CD4-positive, alpha-beta T cell (primary cell): ENCODE data around the gene SEMA3E. TPM values are rescaled to one million over a fixed set of nuclear protein-coding genes. Genes with fewer than 3 reads are reported as not detected.

Source experiments
- ATAC-seq: fragments of 200-7000 bp; cut with Tn5 transposase; one replicate; pipeline ENCODE4 v1.10.0; 2022; ENCODE audit warnings: mild to moderate bottlenecking; ENCODE audit not compliant: poor library complexity
- CTCF ChIA-PET: fragments of 350-600 bp; sonication (Branson Sonifier 250); formaldehyde crosslinking; loops from one replicate; lab custom pipeline; 2021; ENCODE audit warnings: antibody characterized with exemption, inconsistent platforms; lab: Charles Lee
- POLR2A ChIA-PET: fragments of 350-600 bp; sonication (Branson Sonifier 250); formaldehyde crosslinking; loops from one replicate; lab custom pipeline; 2021; ENCODE audit warnings: antibody characterized with exemption, inconsistent platforms; lab: Charles Lee
- DNase-seq, 14 experiments: peaks; one replicate each; pipeline ENCODE4 v3.0.0-alpha.2; 2013 to 2020; ENCODE audit warnings: mixed read lengths in 2 of 14
- H3K27ac ChIP-seq, 2 donors: one replicate each; pipeline versions ENCODE4 v1.5.1 to v1.7.0; 2013; ENCODE audit warnings: low read length in 2 of 2, low read depth in 1 of 2, mild to moderate bottlenecking in 1 of 2
- H3K27me3 ChIP-seq, 2 experiments: 1 replicate in 1 of 2; 2 replicates in 1 of 2; pipeline versions ENCODE4 v1.6.1 to v1.7.0; 2013; ENCODE audit warnings: low read length in 2 of 2, control low read depth in 1 of 2, mild to moderate bottlenecking in 1 of 2, moderate library complexity in 1 of 2; ENCODE audit not compliant: insufficient read depth in 2 of 2, control insufficient read depth in 1 of 2
- H3K36me3 ChIP-seq: one replicate; pipeline ENCODE4 v1.6.1; 2013; ENCODE audit warnings: low read length, control low read depth; ENCODE audit not compliant: insufficient read depth
- H3K4me1 ChIP-seq: one replicate; pipeline ENCODE4 v1.6.1; 2013; ENCODE audit warnings: low read length, control low read depth; ENCODE audit not compliant: insufficient read depth
- H3K4me3 ChIP-seq: one replicate; pipeline ENCODE4 v1.5.1; 2013; ENCODE audit warnings: mild to moderate bottlenecking, low read length, moderate library complexity
- H3K9me3 ChIP-seq, 2 experiments: 1 replicate in 1 of 2; 2 replicates in 1 of 2; pipeline versions ENCODE4 v1.6.1 to v1.7.0; 2013; ENCODE audit warnings: low read length in 2 of 2, mild to moderate bottlenecking in 2 of 2, control low read depth in 1 of 2, moderate library complexity in 1 of 2; ENCODE audit not compliant: control insufficient read depth in 1 of 2, insufficient read depth in 1 of 2
- H3K27ac Mint-ChIP-seq: one replicate; pipeline ENCODE4 v1.8.0; 2020; ENCODE audit warnings: mixed read lengths
- H3K27me3 Mint-ChIP-seq: one replicate; pipeline ENCODE4 v1.8.0; 2021; ENCODE audit warnings: mixed read lengths
- H3K36me3 Mint-ChIP-seq: one replicate; pipeline ENCODE4 v1.8.0; 2021; ENCODE audit warnings: low read depth, mixed read lengths
- H3K4me1 Mint-ChIP-seq: one replicate; pipeline ENCODE4 v1.8.0; 2021; ENCODE audit warnings: low read depth, mixed read lengths
- H3K4me3 Mint-ChIP-seq: one replicate; pipeline ENCODE4 v1.8.0; 2020; ENCODE audit warnings: mild to moderate bottlenecking, mixed read lengths
- H3K9me3 Mint-ChIP-seq: one replicate; pipeline ENCODE4 v1.8.0; 2020; ENCODE audit warnings: mixed read lengths
- CTCF ChIP-seq: fragments of 200-600 bp; IDR thresholded peaks from one replicate; pipeline ENCODE4 v1.8.0; 2022; ENCODE audit warnings: antibody characterized with exemption, mild to moderate bottlenecking
- intact Hi-C, 2 experiments: fragments of 100-400 bp; cut with DNase I in 1 of 2; cut with micrococcal nuclease in 1 of 2; formaldehyde crosslinking; loops; one replicate each; pipeline versions ENCODE4 v1.15.1 to v1.9.0; 2023 to 2025; cut with DNase I, micrococcal nuclease
- total RNA-seq, 174 experiments: library from RNA in 2 of 174; stranded (reverse) in 2 of 174; gene quantifications; one replicate each; pipeline ENCODE4 v1.2.3 and lab custom pipeline; 2021 to 2026

SEMA3E gene
- total RNA-seq, 2 experiments from 2014 or later = not detected

- H3K4me1 ChIP-seq = no peaks in the 10 kb centered on the region
- no peak for ATAC-seq
- CTCF ChIA-PET = no interaction called here
Measured at GRCh38 chr7:83347945-83348444, 300.9 kb downstream of the SEMA3E start.

DNA sequence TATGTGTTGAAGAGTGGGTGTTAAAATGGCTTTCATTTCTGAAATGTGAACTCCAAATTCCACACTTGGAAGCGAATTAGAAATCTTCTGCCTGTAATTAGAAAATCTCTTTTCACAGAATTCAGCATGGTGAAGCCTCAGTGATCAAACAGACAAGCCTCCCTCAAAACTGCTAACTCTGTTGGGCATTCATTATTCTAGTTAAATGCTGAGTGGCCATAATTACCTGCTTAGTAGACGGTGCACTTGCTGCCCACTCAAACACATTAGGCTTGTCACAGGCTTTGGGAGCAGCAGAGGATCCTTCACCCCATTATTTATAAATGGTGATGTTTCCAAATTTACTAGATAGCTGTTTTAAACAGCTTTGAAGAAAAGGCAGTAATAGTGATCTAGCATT, 309.0 kb downstream of the SEMA3E start:
- Histone ChIP-seq H3K4me3 (no peak overlapping the region), H3K9me3 (peaks cover 0 to 9% of the 10 kb centered on the region in 2 experiments), H3K27me3 (no peaks in the 10 kb centered on the region), H3K36me3 (no peaks in the 10 kb centered on the region), H3K4me1 (no peaks in the 10 kb centered on the region), H3K27ac (no peak overlapping the region)
- TF ChIP-seq CTCF = no peak
- H3K27me3 Mint-ChIP-seq = no peaks in the 10 kb centered on the region
- CTCF ChIA-PET = no interaction called here
- H3K4me1 Mint-ChIP-seq = no peaks in the 10 kb centered on the region
- DNase-seq (no peak), ATAC-seq (no peak)
- POLR2A ChIA-PET = no interaction called here
- intact Hi-C loops = no loop called here
- no peak overlapping the region for H3K4me3 Mint-ChIP-seq
- H3K36me3 Mint-ChIP-seq = no peaks in the 10 kb centered on the region
- peaks cover 4% of the 10 kb centered on the region for H3K9me3 Mint-ChIP-seq
- H3K27ac Mint-ChIP-seq = no peak overlapping the region

More at GRCh38 chr7:83347945-83348444, 300.9 kb downstream of the SEMA3E start:
- H3K4me3 ChIP-seq = no peak overlapping the region
- H3K36me3 ChIP-seq = no peaks in the 10 kb centered on the region
- no peaks in the 10 kb centered on the region for H3K36me3 Mint-ChIP-seq
- H3K9me3 ChIP-seq = peaks cover 0 to 3% of the 10 kb centered on the region in 2 experiments
- intact Hi-C loops = no loop called here
- H3K9me3 Mint-ChIP-seq = peaks cover 13% of the 10 kb centered on the region
- no peak overlapping the region for H3K27ac ChIP-seq
- H3K27ac Mint-ChIP-seq = no peak overlapping the region
- no peaks in the 10 kb centered on the region for H3K27me3 ChIP-seq
- POLR2A ChIA-PET = no interaction called here
- H3K4me3 Mint-ChIP-seq = no peak overlapping the region
- no peak for TF ChIP-seq CTCF
- H3K27me3 Mint-ChIP-seq = no peaks in the 10 kb centered on the region
- H3K4me1 Mint-ChIP-seq = no peaks in the 10 kb centered on the region
- DNase-seq = no peak

DNA sequence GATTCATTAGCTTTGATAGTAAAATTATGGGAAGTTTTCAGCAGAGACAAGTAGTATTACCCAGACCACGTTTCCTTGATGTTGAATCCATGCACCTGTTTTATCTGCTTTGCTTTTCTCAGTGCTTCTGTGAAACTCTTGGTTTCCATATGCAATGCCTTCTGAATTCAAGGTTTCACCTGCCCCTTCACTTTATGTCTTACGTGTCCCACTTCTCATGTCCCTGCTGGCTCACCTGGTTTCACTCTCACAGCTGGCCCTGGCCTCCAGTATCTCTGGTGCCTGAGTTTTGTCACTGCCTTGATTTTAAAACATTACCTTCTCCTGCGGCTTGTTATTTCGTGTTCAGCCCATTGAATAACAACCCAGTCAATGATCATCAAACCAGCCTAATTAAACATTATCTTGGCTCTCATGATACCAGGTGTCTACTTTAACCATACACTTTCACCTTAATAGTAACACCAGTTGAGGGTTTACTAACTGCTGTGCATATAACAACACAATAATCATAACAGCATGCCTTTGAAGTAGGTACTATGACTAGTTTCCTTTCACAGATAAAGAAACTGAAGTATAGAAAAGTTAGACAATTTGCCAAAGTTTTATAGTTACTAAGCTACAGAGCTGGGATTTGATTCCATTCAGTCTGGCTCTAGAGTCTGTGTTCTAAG, 310.5 kb downstream of the SEMA3E start:
- DNase-seq = no peak
- Mint-ChIP-seq H3K27me3 (no peaks in the 10 kb centered on the region), H3K4me3 (no peak overlapping the region), H3K27ac (no peak overlapping the region), H3K4me1 (no peaks in the 10 kb centered on the region), H3K9me3 (peaks cover 2% of the 10 kb centered on the region), H3K36me3 (no peaks in the 10 kb centered on the region)
- TF ChIP-seq CTCF = no peak
- Histone ChIP-seq H3K4me1 (no peaks in the 10 kb centered on the region), H3K9me3 (peaks cover 0 to 9% of the 10 kb centered on the region in 2 experiments), H3K4me3 (no peak overlapping the region), H3K27me3 (no peaks in the 10 kb centered on the region), H3K36me3 (no peaks in the 10 kb centered on the region), H3K27ac (no peak overlapping the region)
- intact Hi-C loops = no loop called here
- CTCF ChIA-PET = no interaction called here
- ATAC-seq = no peak
- POLR2A ChIA-PET = no interaction called here
